Bronchial epithelial cell (primary cell): ENCODE measurements around the gene STMN3. TPM values are rescaled to one million over a fixed set of nuclear protein-coding genes. Genes with fewer than 3 reads are reported as not detected.

Experiments
- DNase-seq: peaks from one replicate; pipeline ENCODE4 v3.0.0-alpha.2; 2010; ENCODE audit warnings: low read depth
- FAIRE-seq: peaks from 2 replicates; lab custom pipeline; 2011; peaks lifted over from hg19 to GRCh38; lab: Jason Lieb, UNC
- H3K27me3 ChIP-seq: 2 replicates; pipeline ENCODE4 v1.5.1; 2011; ENCODE audit warnings: low read length; ENCODE audit not compliant: control insufficient read depth, insufficient read depth
- H3K36me3 ChIP-seq: 2 replicates; pipeline ENCODE4 v1.5.1; 2011; ENCODE audit warnings: low read length; ENCODE audit not compliant: control insufficient read depth, insufficient read depth
- H3K4me3 ChIP-seq: 2 replicates; pipeline ENCODE4 v1.5.1; 2011; ENCODE audit warnings: mild to moderate bottlenecking, low read depth, low read length, control low read depth
- CTCF ChIP-seq: IDR thresholded peaks from 2 replicates; pipeline ENCODE4 v1.5.1; 2011; ENCODE audit warnings: mild to moderate bottlenecking, moderate library complexity, low read length, control low read depth, inconsistent platforms; ENCODE audit not compliant: insufficient read depth, severe bottlenecking
- total RNA-seq: library from RNA; depleted of rRNA; stranded (reverse); fragments of >200 nt; gene quantifications from 2 replicates; pipeline ENCODE4 v1.2.1, GENCODE V29; 2014

The STMN3 gene
- total RNA-seq, 1 donor from 2014 or later = not detected

DNA sequence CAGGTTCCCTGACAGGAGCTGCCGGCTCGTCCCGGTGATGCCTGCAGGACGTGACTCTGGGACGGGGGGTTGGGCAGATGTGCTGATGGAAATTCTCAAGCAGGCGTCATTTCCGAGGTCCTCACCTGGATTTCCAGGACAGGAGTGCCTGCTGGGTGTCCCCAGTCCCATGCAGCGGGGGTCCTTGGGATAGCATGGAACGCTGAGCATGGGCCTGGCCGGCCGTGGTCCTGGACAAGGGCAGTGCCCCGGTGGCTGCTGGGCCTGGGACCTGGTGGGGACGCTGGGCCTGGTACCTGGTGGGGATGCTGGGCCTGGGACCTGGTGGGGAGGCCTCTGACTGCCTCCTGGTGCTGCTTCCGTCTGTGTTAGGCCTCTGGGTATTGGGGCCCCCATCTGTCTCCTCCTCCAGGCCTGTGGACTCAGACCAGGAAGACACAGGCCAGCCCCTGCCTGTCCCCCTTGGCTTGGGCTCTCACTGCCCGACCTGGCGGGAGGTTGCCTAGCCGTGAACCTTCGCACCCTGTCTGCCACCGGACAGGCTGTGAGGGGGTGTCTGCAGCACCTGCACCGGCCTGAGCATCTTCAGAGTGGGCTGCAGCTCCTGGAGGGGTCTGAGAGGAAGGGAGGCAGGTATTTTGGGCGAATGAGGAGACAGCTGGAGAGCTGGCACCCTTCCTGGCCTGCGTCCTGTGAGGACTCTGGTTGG lies 11.1 kb upstream of the STMN3 start:
- Histone ChIP-seq H3K27me3 (no peaks in the 10 kb centered on the region), H3K4me3 (no peak overlapping the region), H3K36me3 (peaks cover 17% of the 10 kb centered on the region)
- no peak for DNase-seq
- FAIRE-seq = no peak
- TF ChIP-seq CTCF = no peak

GRCh38 chr20:63663332-63664066 lies 10.3 kb upstream of the STMN3 start:
- H3K36me3 ChIP-seq = peaks cover 15% of the 10 kb centered on the region
- DNase-seq (no peak), FAIRE-seq (no peak)
- H3K27me3 ChIP-seq = no peaks in the 10 kb centered on the region
- TF ChIP-seq CTCF = no peak
- H3K4me3 ChIP-seq = no peak overlapping the region

DNA sequence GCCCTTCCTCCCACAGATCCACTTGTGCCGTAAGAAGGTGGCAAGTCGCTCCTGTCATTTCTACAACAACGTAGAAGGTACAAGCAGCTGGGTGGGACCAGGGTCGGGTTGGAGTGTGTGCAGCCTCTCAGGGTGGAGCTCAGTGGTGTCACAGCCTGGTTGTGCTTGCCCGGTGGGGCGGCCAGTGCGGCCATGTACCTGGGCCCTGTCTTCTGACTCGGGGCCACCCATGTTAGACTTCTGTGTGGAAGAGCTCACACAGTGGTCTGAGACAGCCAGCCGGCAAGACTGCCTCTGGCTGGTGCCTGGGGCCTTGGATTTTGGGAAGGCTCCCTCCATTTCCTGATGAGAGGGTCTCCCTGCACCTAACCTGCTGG lies 9.6 kb upstream of the STMN3 start:
- no peak for FAIRE-seq
- TF ChIP-seq CTCF = no peak
- DNase-seq = no peak
- Histone ChIP-seq H3K4me3 (no peak overlapping the region), H3K36me3 (peaks cover 12% of the 10 kb centered on the region), H3K27me3 (no peaks in the 10 kb centered on the region)

GRCh38 chr20:63661959-63662812 lies 9.0 kb upstream of the STMN3 start:
- no peak for DNase-seq
- FAIRE-seq = no peak
- no peak for TF ChIP-seq CTCF
- no peak overlapping the region for H3K4me3 ChIP-seq
- peaks cover 8% of the 10 kb centered on the region for H3K36me3 ChIP-seq
- H3K27me3 ChIP-seq = no peaks in the 10 kb centered on the region

- peaks cover 7% of the 10 kb centered on the region for H3K36me3 ChIP-seq
- H3K4me3 ChIP-seq = no peak overlapping the region
- no peak for FAIRE-seq
These were observed 7.9 kb upstream of the STMN3 start for GRCh38 chr20:63661108-63661507.

More at GRCh38 chr20:63661108-63661507, 7.9 kb upstream of the STMN3 start:
- TF ChIP-seq CTCF = no peak
- no peak for DNase-seq
- no peaks in the 10 kb centered on the region for H3K27me3 ChIP-seq
